Activated T-cell treated with anti-CD3 and anti-CD28 coated beads for 24 hours (primary cell): Measurements from ENCODE around the gene PSMD7.
A peak's percentile ranks its signal among the peaks of the same experiment; 100 is the strongest.

Experiments
- DNase-seq: peaks from one replicate; pipeline ENCODE4 v3.0.0-alpha.2; 2020; ENCODE audit warnings: low read depth

PSMD7 gene

GRCh38 chr16:74296432-74297144, at the start of gene PSMD7:
PSMD7 (plus strand) TSS chr16:74296814; CDS start chr16:74296915, 101 bp downstream.
- DNase-seq, result peak; percentile 86

- DNase-seq, result no peak
Observed at GRCh38 chr16:74249254-74249653, 47.4 kb upstream of the PSMD7 start.

GRCh38 chr16:74249846-74250245, 46.8 kb upstream of the PSMD7 start:
- no peak for DNase-seq

GRCh38 chr16:74252329-74252728, 44.3 kb upstream of the PSMD7 start:
- no peak for DNase-seq

- no peak for DNase-seq
Observed at GRCh38 chr16:74253161-74253938, 43.3 kb upstream of the PSMD7 start.

GRCh38 chr16:74257061-74257460, 39.6 kb upstream of the PSMD7 start:
- no peak for DNase-seq

- DNase-seq, result no peak
Observed at GRCh38 chr16:74261068-74261467, 35.5 kb upstream of the PSMD7 start.

- DNase-seq, result no peak
Observed at GRCh38 chr16:74264811-74265210, 31.8 kb upstream of the PSMD7 start.

- no peak for DNase-seq
Observed at GRCh38 chr16:74268372-74268782, 28.2 kb upstream of the PSMD7 start.

GRCh38 chr16:74271872-74272271, 24.7 kb upstream of the PSMD7 start:
- DNase-seq, result no peak

- no peak for DNase-seq
Observed at GRCh38 chr16:74275031-74275636, 21.5 kb upstream of the PSMD7 start.

GRCh38 chr16:74275711-74276110, 20.9 kb upstream of the PSMD7 start:
- DNase-seq, result no peak

GRCh38 chr16:74277974-74278373, 18.6 kb upstream of the PSMD7 start:
- DNase-seq, result no peak

GRCh38 chr16:74279266-74279665, 17.3 kb upstream of the PSMD7 start:
- no peak for DNase-seq

- no peak for DNase-seq
Observed at GRCh38 chr16:74279805-74280204, 16.8 kb upstream of the PSMD7 start.

GRCh38 chr16:74280448-74280847, 16.2 kb upstream of the PSMD7 start:
- no peak for DNase-seq

- DNase-seq, result no peak
Observed at GRCh38 chr16:74281300-74281699, 15.3 kb upstream of the PSMD7 start.

- no peak for DNase-seq
Observed at GRCh38 chr16:74283716-74284115, 12.9 kb upstream of the PSMD7 start.

GRCh38 chr16:74288065-74288464, 8.5 kb upstream of the PSMD7 start:
- DNase-seq, result no peak

- DNase-seq, result no peak
Observed at GRCh38 chr16:74290356-74290755, 6.3 kb upstream of the PSMD7 start.

- no peak for DNase-seq
Observed at GRCh38 chr16:74291176-74291575, 5.4 kb upstream of the PSMD7 start.

- DNase-seq, result no peak
Observed at GRCh38 chr16:74291577-74292208, 4.9 kb upstream of the PSMD7 start.

GRCh38 chr16:74296104-74296431, 546 bp upstream of the PSMD7 start:
- no peak for DNase-seq
